Neural progenitor cell (in vitro differentiated cells): ENCODE measurements around the gene ACACB. TPM values are rescaled to one million over a fixed set of nuclear protein-coding genes. Genes with fewer than 3 reads are reported as not detected.

Source experiments
- DNase-seq: peaks from one replicate; pipeline ENCODE4 v3.0.0-alpha.2; 2016; ENCODE audit warnings: low spot score
- H2AFZ ChIP-seq: fragments of 200-600 bp; sonication (generic); replicated peaks from 2 replicates; pipeline ENCODE4 v1.6.1; 2016; ENCODE audit warnings: antibody characterized with exemption
- H3F3A ChIP-seq: fragments of 200-600 bp; sonication (generic); 2 replicates; pipeline ENCODE4 v1.6.1; 2016; ENCODE audit warnings: antibody characterized with exemption, low read depth
- H3K27ac ChIP-seq: fragments of 200-600 bp; sonication (generic); 2 replicates; pipeline ENCODE4 v1.5.1; 2016; ENCODE audit warnings: mild to moderate bottlenecking
- H3K27me3 ChIP-seq: fragments of 200-600 bp; sonication (generic); 2 replicates; pipeline ENCODE4 v1.6.1; 2016; ENCODE audit warnings: mild to moderate bottlenecking, moderate library complexity
- H3K36me3 ChIP-seq: fragments of 200-600 bp; sonication (generic); 2 replicates; pipeline ENCODE4 v1.5.1; 2016
- H3K4me1 ChIP-seq: fragments of 200-600 bp; sonication (generic); 2 replicates; pipeline ENCODE4 v1.6.1; 2016; ENCODE audit warnings: mixed run types
- H3K4me2 ChIP-seq: fragments of 200-600 bp; sonication (generic); 2 replicates; pipeline ENCODE4 v1.6.1; 2016
- H3K4me3 ChIP-seq: fragments of 200-600 bp; sonication (generic); 2 replicates; pipeline ENCODE4 v1.5.1; 2016
- H3K79me2 ChIP-seq: fragments of 200-600 bp; sonication (generic); 2 replicates; pipeline ENCODE4 v1.6.1; 2016; ENCODE audit warnings: low read depth
- H3K9ac ChIP-seq: fragments of 200-600 bp; sonication (generic); 2 replicates; pipeline ENCODE4 v1.6.1; 2016
- H3K9me3 ChIP-seq: fragments of 200-600 bp; sonication (generic); 2 replicates; pipeline ENCODE4 v1.5.1; 2016; ENCODE audit warnings: low read depth
- H4K20me1 ChIP-seq: fragments of 200-600 bp; sonication (generic); 2 replicates; pipeline ENCODE4 v1.6.1; 2016; ENCODE audit warnings: low read depth
- H3K27ac Mint-ChIP-seq: 3 replicates; pipeline ENCODE4 v1.8.0; 2021; ENCODE audit warnings: mixed read lengths
- H3K27me3 Mint-ChIP-seq: 2 replicates; pipeline ENCODE4 v1.8.0; 2022; ENCODE audit warnings: low read depth, mild to moderate bottlenecking, inconsistent platforms, moderate library complexity, mixed read lengths; ENCODE audit not compliant: insufficient read depth
- H3K36me3 Mint-ChIP-seq: 3 replicates; pipeline ENCODE4 v1.8.0; 2021; ENCODE audit warnings: mixed read lengths
- H3K4me1 Mint-ChIP-seq: 3 replicates; pipeline ENCODE4 v1.8.0; 2021; ENCODE audit warnings: mixed read lengths
- H3K4me3 Mint-ChIP-seq: 3 replicates; pipeline ENCODE4 v1.8.0; 2021; ENCODE audit warnings: mild to moderate bottlenecking, moderate library complexity, mixed read lengths
- H3K9me3 Mint-ChIP-seq: 3 replicates; pipeline ENCODE4 v1.8.0; 2020; ENCODE audit warnings: mixed read lengths
- EZH2 ChIP-seq: fragments of 200-600 bp; sonication (generic); IDR thresholded peaks from 2 replicates; pipeline ENCODE4 v1.6.1; 2017; ENCODE audit warnings: antibody characterized with exemption, mild to moderate bottlenecking, moderate library complexity
- EZH2phosphoT487 ChIP-seq: fragments of 200-600 bp; sonication (generic); IDR thresholded peaks from 2 replicates; pipeline ENCODE4 v1.6.1; 2017; ENCODE audit warnings: antibody characterized with exemption
- total RNA-seq: library from RNA; depleted of rRNA; stranded (reverse); fragments of >200 nt; gene quantifications from 2 replicates; pipeline ENCODE4 v1.2.3, GENCODE V29; 2015; ENCODE audit warnings: low replicate concordance
- TF ChIP-seq, protein P1 (sequence below): fragments of 200-600 bp; sonication (generic); IDR thresholded peaks from 2 replicates; pipeline ENCODE4 v1.5.1; 2017; ENCODE audit warnings: antibody characterized with exemption, mild to moderate bottlenecking

The ACACB gene
- total RNA-seq, 1 donor from 2014 or later, result 2.4 TPM

DNA sequence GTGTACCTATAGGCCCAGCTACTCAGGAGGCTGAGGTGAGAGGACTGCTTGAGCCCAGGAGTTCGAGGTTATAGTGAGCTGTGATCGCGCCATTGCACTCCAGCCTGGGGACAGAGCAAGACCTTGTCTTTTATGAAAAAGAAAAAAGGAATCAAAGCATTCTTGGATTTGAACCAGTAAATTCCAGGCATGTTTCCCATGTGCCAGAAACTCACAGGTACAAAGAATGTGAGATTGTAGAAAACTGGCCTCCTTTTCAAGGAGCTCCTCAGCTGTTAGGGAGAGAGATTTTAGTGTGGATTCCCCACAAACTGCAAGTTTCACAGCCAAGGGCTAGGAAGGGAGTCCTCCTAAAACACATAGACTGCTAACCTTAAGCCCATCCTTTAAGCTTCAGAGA, 97.7 kb downstream of the ACACB start:
- peaks cover 9% of the 10 kb centered on the region for H3K36me3 Mint-ChIP-seq
- Histone ChIP-seq H4K20me1 (no peaks in the 10 kb centered on the region), H3K9me3 (no peaks in the 10 kb centered on the region), H3K27me3 (no peaks in the 10 kb centered on the region), H3K27ac (no peak overlapping the region), H3K4me1 (no peaks in the 10 kb centered on the region), H3K36me3 (no peaks in the 10 kb centered on the region), H3K4me2 (no peak overlapping the region), H2AFZ (no peak overlapping the region), H3K9ac (no peak overlapping the region), H3K79me2 (no peaks in the 10 kb centered on the region), H3F3A (peaks cover 13% of the 10 kb centered on the region), H3K4me3 (no peak overlapping the region)
- no peaks in the 10 kb centered on the region for H3K4me1 Mint-ChIP-seq
- no peak for DNase-seq
- H3K27me3 Mint-ChIP-seq, result no peaks in the 10 kb centered on the region
- H3K4me3 Mint-ChIP-seq, result no peak overlapping the region
- H3K27ac Mint-ChIP-seq, result no peak overlapping the region
- TF ChIP-seq, protein P1, sequence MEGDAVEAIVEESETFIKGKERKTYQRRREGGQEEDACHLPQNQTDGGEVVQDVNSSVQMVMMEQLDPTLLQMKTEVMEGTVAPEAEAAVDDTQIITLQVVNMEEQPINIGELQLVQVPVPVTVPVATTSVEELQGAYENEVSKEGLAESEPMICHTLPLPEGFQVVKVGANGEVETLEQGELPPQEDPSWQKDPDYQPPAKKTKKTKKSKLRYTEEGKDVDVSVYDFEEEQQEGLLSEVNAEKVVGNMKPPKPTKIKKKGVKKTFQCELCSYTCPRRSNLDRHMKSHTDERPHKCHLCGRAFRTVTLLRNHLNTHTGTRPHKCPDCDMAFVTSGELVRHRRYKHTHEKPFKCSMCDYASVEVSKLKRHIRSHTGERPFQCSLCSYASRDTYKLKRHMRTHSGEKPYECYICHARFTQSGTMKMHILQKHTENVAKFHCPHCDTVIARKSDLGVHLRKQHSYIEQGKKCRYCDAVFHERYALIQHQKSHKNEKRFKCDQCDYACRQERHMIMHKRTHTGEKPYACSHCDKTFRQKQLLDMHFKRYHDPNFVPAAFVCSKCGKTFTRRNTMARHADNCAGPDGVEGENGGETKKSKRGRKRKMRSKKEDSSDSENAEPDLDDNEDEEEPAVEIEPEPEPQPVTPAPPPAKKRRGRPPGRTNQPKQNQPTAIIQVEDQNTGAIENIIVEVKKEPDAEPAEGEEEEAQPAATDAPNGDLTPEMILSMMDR, result no peak
- TF ChIP-seq EZH2 (no peak), EZH2phosphoT487 (no peak)
- no peaks in the 10 kb centered on the region for H3K9me3 Mint-ChIP-seq

DNA sequence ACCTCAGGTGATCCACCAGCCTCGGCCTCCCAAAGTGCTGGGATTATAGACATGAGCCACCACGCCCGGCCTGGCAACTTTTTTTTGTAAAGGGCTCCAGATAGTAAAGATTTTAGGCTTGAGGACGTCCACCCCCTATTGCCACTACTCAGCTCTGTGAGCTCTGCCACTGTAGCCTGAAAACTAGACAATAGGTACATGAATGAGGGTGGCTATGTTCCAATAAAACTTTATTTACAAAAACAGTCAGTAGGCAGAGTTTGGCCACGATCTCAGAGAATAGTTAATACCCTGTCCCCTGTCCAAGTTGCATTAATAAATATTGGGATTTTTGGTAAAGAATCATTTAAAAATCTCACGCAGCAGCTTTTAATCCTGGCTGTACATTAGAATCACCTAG, 102.6 kb downstream of the ACACB start:
- no peaks in the 10 kb centered on the region for H3K4me1 Mint-ChIP-seq
- no peak for TF ChIP-seq EZH2phosphoT487
- no peak for TF ChIP-seq EZH2
- TF ChIP-seq, protein P1, result no peak

DNA sequence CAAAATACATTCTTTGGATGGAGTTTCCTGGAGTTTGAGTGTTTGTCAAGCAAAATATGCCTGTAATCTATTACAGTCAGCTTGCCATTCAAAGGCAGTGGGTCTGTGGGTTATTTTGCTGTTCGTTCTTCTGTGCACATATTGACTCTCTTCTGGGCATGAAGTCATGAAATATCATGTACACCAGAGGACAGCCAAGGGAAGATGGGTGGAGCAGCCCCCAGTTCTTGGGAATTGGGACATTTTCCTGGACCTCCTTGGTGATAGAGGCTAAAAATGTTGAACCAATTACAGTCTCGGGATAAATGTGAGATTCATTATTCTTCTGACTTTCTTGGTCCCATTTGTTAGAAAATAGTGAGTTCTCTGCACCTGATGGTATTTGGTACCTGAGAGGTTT, 103.6 kb downstream of the ACACB start:
- no peak overlapping the region for H3K4me3 ChIP-seq
- H3K27me3 Mint-ChIP-seq, result peaks cover 2% of the 10 kb centered on the region
- no peaks in the 10 kb centered on the region for H3K27me3 ChIP-seq
- no peak for DNase-seq
- no peaks in the 10 kb centered on the region for H3K9me3 ChIP-seq
- no peak overlapping the region for H3K27ac ChIP-seq
- H3K4me1 Mint-ChIP-seq, result no peaks in the 10 kb centered on the region
- H3K36me3 Mint-ChIP-seq, result peaks cover 4% of the 10 kb centered on the region
- H3K9me3 Mint-ChIP-seq, result no peaks in the 10 kb centered on the region
- TF ChIP-seq, protein P1, result no peak
- TF ChIP-seq EZH2 (no peak), EZH2phosphoT487 (no peak)
- H3F3A ChIP-seq, result no peaks in the 10 kb centered on the region
- no peaks in the 10 kb centered on the region for H3K36me3 ChIP-seq
- no peak overlapping the region for H3K4me3 Mint-ChIP-seq
- no peak overlapping the region for H3K9ac ChIP-seq
- no peak overlapping the region for H3K4me2 ChIP-seq
- H2AFZ ChIP-seq, result no peak overlapping the region
- H3K79me2 ChIP-seq, result no peaks in the 10 kb centered on the region
- no peaks in the 10 kb centered on the region for H3K4me1 ChIP-seq
- H3K27ac Mint-ChIP-seq, result no peak overlapping the region
- H4K20me1 ChIP-seq, result no peaks in the 10 kb centered on the region

More for the DNA sequence above, 102.6 kb downstream of the ACACB start:
- Histone ChIP-seq H3K27ac (no peak overlapping the region), H3K9me3 (no peaks in the 10 kb centered on the region), H3K4me3 (no peak overlapping the region), H2AFZ (no peak overlapping the region), H3F3A (no peaks in the 10 kb centered on the region), H3K4me1 (no peaks in the 10 kb centered on the region), H3K9ac (no peak overlapping the region), H3K4me2 (no peak overlapping the region), H3K36me3 (no peaks in the 10 kb centered on the region), H4K20me1 (no peaks in the 10 kb centered on the region), H3K79me2 (no peaks in the 10 kb centered on the region), H3K27me3 (no peaks in the 10 kb centered on the region)
- no peak overlapping the region for H3K27ac Mint-ChIP-seq
- H3K9me3 Mint-ChIP-seq, result no peaks in the 10 kb centered on the region
- DNase-seq, result no peak
- H3K4me3 Mint-ChIP-seq, result no peak overlapping the region
- H3K27me3 Mint-ChIP-seq, result peaks cover 2% of the 10 kb centered on the region
- H3K36me3 Mint-ChIP-seq, result peaks cover 4% of the 10 kb centered on the region
